ENCODE measurements around the gene IZUMO3. TPM values are rescaled to one million over a fixed set of nuclear protein-coding genes. Genes with fewer than 3 reads are reported as not detected.

Gene IZUMO3
- total and polyA plus RNA-seq, 2 of the 4 experiments (the other 2 are of a cell fraction) = not detected

DNA sequence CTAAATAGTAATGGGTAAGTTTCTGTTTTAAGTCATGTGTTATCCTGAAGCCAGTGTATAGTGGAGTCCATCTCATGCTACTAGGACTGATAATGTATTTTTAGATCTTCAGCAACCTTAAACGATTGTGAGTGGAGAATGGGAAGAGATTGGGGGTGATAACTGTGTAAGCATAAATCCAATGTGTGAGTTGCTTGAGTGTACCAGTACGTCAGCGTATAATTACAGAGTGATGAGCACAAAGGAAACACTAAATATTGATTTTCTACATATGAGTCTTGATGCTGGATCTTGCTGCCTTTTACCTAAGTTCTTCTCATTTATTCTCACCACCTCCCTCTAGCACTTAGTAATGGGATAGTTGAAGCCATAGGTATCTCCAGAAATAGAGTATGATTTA, 16.3 kb upstream of the IZUMO3 start:
- H4K8ac ChIP-seq (ENCODE audit: low read depth in 2 of 2, low read length in 2 of 2) = no peak overlapping the region
- H3K23ac ChIP-seq (ENCODE audit: low read depth, low read length) = no peak overlapping the region
- no peak overlapping the region for H3K27ac ChIP-seq (ENCODE audit: insufficient read depth, low read length)
- no peaks in the 10 kb centered on the region for H3K9me3 ChIP-seq (ENCODE audit: control insufficient read depth, insufficient read depth, low read length)
- no peak overlapping the region for H2BK120ac ChIP-seq (ENCODE audit: low read depth, low read length)
- H3K4ac ChIP-seq (ENCODE audit: low read depth, low read length) = no peak overlapping the region
- ATAC-seq (ENCODE audit: low read depth) (no peak), DNase-seq (no peak)
- H3K4me3 ChIP-seq (ENCODE audit: insufficient read depth, low read depth, low read length) = no peak overlapping the region
- H3K56ac ChIP-seq (ENCODE audit: extremely low read depth, insufficient read depth, low read length) = no peak overlapping the region
- no peak overlapping the region for H2AK5ac ChIP-seq (ENCODE audit: low read depth, low read length)
- BruUV-seq (replicated peaks) = no TSS peak
- no peaks in the 10 kb centered on the region for H4K20me1 ChIP-seq (ENCODE audit: insufficient read depth, low read length)
- TF ChIP-seq, protein P1, sequence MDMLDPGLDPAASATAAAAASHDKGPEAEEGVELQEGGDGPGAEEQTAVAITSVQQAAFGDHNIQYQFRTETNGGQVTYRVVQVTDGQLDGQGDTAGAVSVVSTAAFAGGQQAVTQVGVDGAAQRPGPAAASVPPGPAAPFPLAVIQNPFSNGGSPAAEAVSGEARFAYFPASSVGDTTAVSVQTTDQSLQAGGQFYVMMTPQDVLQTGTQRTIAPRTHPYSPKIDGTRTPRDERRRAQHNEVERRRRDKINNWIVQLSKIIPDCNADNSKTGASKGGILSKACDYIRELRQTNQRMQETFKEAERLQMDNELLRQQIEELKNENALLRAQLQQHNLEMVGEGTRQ (IDR thresholded peaks at IDR 0.05; ENCODE audit: low read depth, low read length) = no peak
- TF ChIP-seq SMC3 (IDR thresholded peaks at IDR 0.05; ENCODE audit: low read depth, low read length) (no peak), MXI1 (IDR thresholded peaks at IDR 0.05; ENCODE audit: borderline replicate concordance, low read depth, low read length) (no peak), MAFK (IDR thresholded peaks at IDR 0.05; ENCODE audit: low read depth, low read length) (no peak), RAD21 (IDR thresholded peaks at IDR 0.05; ENCODE audit: low read length) (no peak), RCOR1 (IDR thresholded peaks at IDR 0.05; ENCODE audit: insufficient replicate concordance, low read length) (no peak), POLR2A (IDR thresholded peaks at IDR 0.05; ENCODE audit: low read depth, low read length) (no peak), BHLHE40 (IDR thresholded peaks at IDR 0.05; ENCODE audit: low read depth, low read length) (no peak), NFE2L2 (IDR thresholded peaks at IDR 0.05; ENCODE audit: low read depth, low read length) (no peak), CEBPB (IDR thresholded peaks at IDR 0.05; ENCODE audit: low read depth, low read length) (no peak), RFX5 (IDR thresholded peaks at IDR 0.05; ENCODE audit: low read depth, low read length) (no peak)
- TF ChIP-seq, protein P2, sequence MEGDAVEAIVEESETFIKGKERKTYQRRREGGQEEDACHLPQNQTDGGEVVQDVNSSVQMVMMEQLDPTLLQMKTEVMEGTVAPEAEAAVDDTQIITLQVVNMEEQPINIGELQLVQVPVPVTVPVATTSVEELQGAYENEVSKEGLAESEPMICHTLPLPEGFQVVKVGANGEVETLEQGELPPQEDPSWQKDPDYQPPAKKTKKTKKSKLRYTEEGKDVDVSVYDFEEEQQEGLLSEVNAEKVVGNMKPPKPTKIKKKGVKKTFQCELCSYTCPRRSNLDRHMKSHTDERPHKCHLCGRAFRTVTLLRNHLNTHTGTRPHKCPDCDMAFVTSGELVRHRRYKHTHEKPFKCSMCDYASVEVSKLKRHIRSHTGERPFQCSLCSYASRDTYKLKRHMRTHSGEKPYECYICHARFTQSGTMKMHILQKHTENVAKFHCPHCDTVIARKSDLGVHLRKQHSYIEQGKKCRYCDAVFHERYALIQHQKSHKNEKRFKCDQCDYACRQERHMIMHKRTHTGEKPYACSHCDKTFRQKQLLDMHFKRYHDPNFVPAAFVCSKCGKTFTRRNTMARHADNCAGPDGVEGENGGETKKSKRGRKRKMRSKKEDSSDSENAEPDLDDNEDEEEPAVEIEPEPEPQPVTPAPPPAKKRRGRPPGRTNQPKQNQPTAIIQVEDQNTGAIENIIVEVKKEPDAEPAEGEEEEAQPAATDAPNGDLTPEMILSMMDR (conservative IDR thresholded peaks at IDR 0.05; ENCODE audit: low read depth, low read length) = no peak
- TF ChIP-seq, protein P3, sequence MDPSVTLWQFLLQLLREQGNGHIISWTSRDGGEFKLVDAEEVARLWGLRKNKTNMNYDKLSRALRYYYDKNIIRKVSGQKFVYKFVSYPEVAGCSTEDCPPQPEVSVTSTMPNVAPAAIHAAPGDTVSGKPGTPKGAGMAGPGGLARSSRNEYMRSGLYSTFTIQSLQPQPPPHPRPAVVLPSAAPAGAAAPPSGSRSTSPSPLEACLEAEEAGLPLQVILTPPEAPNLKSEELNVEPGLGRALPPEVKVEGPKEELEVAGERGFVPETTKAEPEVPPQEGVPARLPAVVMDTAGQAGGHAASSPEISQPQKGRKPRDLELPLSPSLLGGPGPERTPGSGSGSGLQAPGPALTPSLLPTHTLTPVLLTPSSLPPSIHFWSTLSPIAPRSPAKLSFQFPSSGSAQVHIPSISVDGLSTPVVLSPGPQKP (IDR thresholded peaks at IDR 0.05; ENCODE audit: borderline replicate concordance, low read depth, low read length) = no peak
- no peak overlapping the region for H2BK15ac ChIP-seq (ENCODE audit: low read depth, low read length)
- H3K4me1 ChIP-seq (ENCODE audit: control insufficient read depth, insufficient read depth, low read length) = no peaks in the 10 kb centered on the region
- H2AK9ac ChIP-seq (replicated peaks; ENCODE audit: low read depth, low read length, poor library complexity) = no peak overlapping the region
- H2BK5ac ChIP-seq (ENCODE audit: low read depth, low read length, poor library complexity, severe bottlenecking) = no peak overlapping the region
- H3K9ac ChIP-seq (ENCODE audit: low read depth, low read length) = no peak overlapping the region
- no peak overlapping the region for H3K14ac ChIP-seq (replicated peaks; ENCODE audit: low read depth, low read length)
- no peak overlapping the region for H3K4me2 ChIP-seq (ENCODE audit: low read depth, low read length)
- intact Hi-C loops (cut with micrococcal nuclease) = no loop called here
- no peak overlapping the region for H4K91ac ChIP-seq (ENCODE audit: insufficient read depth, low read depth, low read length)
- H3K27me3 ChIP-seq (ENCODE audit: control insufficient read depth, insufficient read depth, low read length) = no peaks in the 10 kb centered on the region
- in situ Hi-C loops (cut with MboI; ENCODE audit: low sequenced_read_pairs) = no loop called here
- dilution Hi-C loops (cut with HindIII; ENCODE audit: low sequenced_read_pairs, unreplicated experiment) = no loop called here
- H3K79me1 ChIP-seq (ENCODE audit: low read depth in 1 of 2, low read length in 2 of 2) = no peaks in the 10 kb centered on the region
- H4K5ac ChIP-seq (ENCODE audit: low read depth, low read length) = no peak overlapping the region
- H3K36me3 ChIP-seq (ENCODE audit: control insufficient read depth, insufficient read depth, low read length) = no peaks in the 10 kb centered on the region
- CTCF ChIA-PET = no interaction called here
- H2BK20ac ChIP-seq (ENCODE audit: low read depth, low read length) = no peak overlapping the region
- no peak overlapping the region for H2AFZ ChIP-seq (replicated peaks; ENCODE audit: low read length, poor library complexity)
- POLR2A ChIA-PET (ENCODE audit: unreplicated experiment) = no interaction called here
- H3K18ac ChIP-seq (ENCODE audit: low read depth, low read length) = no peak overlapping the region
- H3K9me1 ChIP-seq (ENCODE audit: insufficient read depth, low read length) = no peaks in the 10 kb centered on the region
- WGBS, 2 experiments (ENCODE audit: extremely low coverage in 2 of 2, insufficient read length in 1 of 2) = no CpG with 5 or more reads among the region's 3 CpGs

All from IMR-90 (cell line).